ENCODE measurements around the gene ACSS2.

ACSS2 gene

DNA sequence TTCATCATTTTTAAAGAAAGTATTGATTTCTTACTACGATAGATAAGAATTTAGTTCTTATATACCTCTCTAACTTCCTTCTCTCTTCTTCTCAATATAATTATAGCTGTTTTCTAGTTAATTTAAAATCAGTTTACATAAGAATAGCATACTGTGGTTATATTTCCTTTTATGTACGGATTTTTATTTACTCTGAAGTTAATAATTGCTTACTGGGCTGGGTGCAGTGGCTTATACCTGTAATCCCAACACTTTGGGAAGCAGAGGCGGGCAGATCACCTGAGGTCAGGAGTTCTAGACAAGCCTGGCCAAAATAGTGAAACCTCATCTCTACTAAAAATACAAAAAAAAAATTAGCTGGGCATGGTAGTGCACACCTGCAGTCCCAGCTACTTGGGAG lies 9.7 kb downstream of the ACSS2 start:
- no peak overlapping the region for H3K27ac Mint-ChIP-seq
- H3K4me1 Mint-ChIP-seq: no peaks in the 10 kb centered on the region
- H3K27me3 Mint-ChIP-seq (ENCODE audit: low read depth): no peaks in the 10 kb centered on the region
- no peaks in the 10 kb centered on the region for H3K9me3 Mint-ChIP-seq
- H3K4me3 Mint-ChIP-seq: no peak overlapping the region
- H3K36me3 Mint-ChIP-seq (ENCODE audit: low read depth): peaks cover 15% of the 10 kb centered on the region
- TF ChIP-seq CTCF (IDR thresholded peaks at IDR 0.05; ENCODE audit: unreplicated experiment in 3 of 3): no peak

- H3K27me3 Mint-ChIP-seq (ENCODE audit: low read depth): no peaks in the 10 kb centered on the region
- no peaks in the 10 kb centered on the region for H3K4me1 Mint-ChIP-seq
- no peak overlapping the region for H3K4me3 Mint-ChIP-seq
- H3K9me3 Mint-ChIP-seq: no peaks in the 10 kb centered on the region
- H3K36me3 Mint-ChIP-seq (ENCODE audit: low read depth): peaks cover 15% of the 10 kb centered on the region
- TF ChIP-seq CTCF (IDR thresholded peaks at IDR 0.05; ENCODE audit: unreplicated experiment in 3 of 3): no peak
- H3K27ac Mint-ChIP-seq: no peak overlapping the region
Observed at GRCh38 chr20:34887023-34887422, 10.6 kb downstream of the ACSS2 start.

GRCh38 chr20:34888468-34888867 lies 12.1 kb downstream of the ACSS2 start:
- TF ChIP-seq CTCF (IDR thresholded peaks at IDR 0.05; ENCODE audit: unreplicated experiment in 3 of 3): no peak
- H3K4me1 Mint-ChIP-seq: no peaks in the 10 kb centered on the region
- H3K27ac Mint-ChIP-seq: no peak overlapping the region
- H3K27me3 Mint-ChIP-seq (ENCODE audit: low read depth): no peaks in the 10 kb centered on the region
- H3K36me3 Mint-ChIP-seq (ENCODE audit: low read depth): peaks cover 8% of the 10 kb centered on the region
- no peaks in the 10 kb centered on the region for H3K9me3 Mint-ChIP-seq
- H3K4me3 Mint-ChIP-seq: no peak overlapping the region

DNA sequence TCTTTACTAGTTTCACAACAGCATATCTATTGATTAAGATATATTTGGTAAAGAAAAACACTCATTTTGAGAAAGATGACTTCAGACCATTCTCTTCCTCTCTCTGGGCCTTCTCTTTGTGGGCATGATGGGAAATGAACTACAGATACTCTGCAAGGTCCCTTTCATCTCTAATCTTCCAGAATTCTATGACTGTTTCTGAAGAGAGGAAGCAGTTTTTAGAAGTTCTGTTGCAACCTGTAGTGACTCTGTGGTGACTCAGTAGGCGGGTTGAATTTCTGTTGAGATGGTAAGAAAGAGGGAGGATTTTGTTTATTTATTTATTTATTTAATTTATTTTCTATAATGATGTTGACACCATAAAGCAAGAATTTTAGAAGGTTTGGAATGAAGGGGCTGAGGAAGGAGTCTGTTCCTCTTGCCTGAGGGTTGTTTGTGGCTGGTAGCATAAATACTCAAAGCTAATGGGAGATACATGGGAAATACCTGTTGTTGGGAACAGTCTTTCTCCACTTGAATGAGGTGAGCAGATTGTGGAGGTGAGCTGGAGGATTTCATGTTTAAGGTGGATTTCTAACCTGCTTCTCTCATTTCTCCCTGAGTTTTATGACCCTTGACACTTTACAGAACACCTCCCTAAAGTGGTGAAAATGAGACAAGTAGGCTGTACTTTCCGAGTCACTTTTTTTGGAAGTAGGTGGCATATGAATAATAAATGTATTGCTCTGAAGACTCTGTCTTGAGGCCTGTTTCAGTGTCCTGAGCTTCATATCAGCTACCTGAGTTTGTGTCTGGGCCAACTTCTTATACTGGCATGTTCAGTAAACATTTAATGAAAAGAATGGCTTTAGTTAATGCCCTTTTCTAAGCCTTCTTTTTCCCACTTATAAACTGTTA lies 15.0 kb downstream of the ACSS2 start:
- Mint-ChIP-seq H3K27ac (no peak overlapping the region), H3K36me3 (ENCODE audit: low read depth) (peaks cover 5% of the 10 kb centered on the region), H3K4me1 (no peaks in the 10 kb centered on the region), H3K9me3 (no peaks in the 10 kb centered on the region), H3K27me3 (ENCODE audit: low read depth) (no peaks in the 10 kb centered on the region), H3K4me3 (no peak overlapping the region)
- no peak for TF ChIP-seq CTCF (IDR thresholded peaks at IDR 0.05; ENCODE audit: unreplicated experiment in 3 of 3)

DNA sequence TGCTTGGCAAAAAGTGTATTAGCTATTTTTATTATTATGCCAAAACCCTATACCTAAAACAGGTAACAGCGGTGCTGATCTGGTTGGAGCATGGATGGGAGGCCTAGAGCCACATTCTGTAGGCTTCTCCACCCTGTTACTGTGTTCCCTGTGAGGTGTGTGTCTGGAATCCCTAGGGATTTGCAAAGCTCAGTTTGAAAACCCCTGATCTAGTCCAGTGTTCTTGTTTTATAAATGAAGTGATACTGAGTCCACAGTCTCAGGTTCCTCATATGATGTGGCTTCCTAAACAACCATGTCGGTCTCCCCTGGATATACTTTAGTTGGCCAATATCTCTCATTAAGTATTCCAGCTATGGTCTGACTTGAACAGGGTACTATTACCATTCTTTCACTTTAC lies 16.3 kb downstream of the ACSS2 start:
- no peak for TF ChIP-seq CTCF (IDR thresholded peaks at IDR 0.05; ENCODE audit: unreplicated experiment in 3 of 3)
- Mint-ChIP-seq H3K9me3 (no peaks in the 10 kb centered on the region), H3K27me3 (ENCODE audit: low read depth) (no peaks in the 10 kb centered on the region), H3K4me1 (no peaks in the 10 kb centered on the region), H3K4me3 (no peak overlapping the region), H3K27ac (no peak overlapping the region), H3K36me3 (ENCODE audit: low read depth) (peaks cover 8% of the 10 kb centered on the region)

- no peaks in the 10 kb centered on the region for H3K4me1 Mint-ChIP-seq
- H3K9me3 Mint-ChIP-seq: no peaks in the 10 kb centered on the region
- peaks cover 12% of the 10 kb centered on the region for H3K36me3 Mint-ChIP-seq (ENCODE audit: low read depth)
- TF ChIP-seq CTCF (IDR thresholded peaks at IDR 0.05; ENCODE audit: unreplicated experiment in 3 of 3): no peak
- H3K27me3 Mint-ChIP-seq (ENCODE audit: low read depth): no peaks in the 10 kb centered on the region
- H3K27ac Mint-ChIP-seq: no peak overlapping the region
- H3K4me3 Mint-ChIP-seq: no peak overlapping the region
Observed at GRCh38 chr20:34894723-34895122, 18.3 kb downstream of the ACSS2 start.

Measured in nephron (organoid).